Adipocyte (in vitro differentiated cells): ENCODE data around the gene NKIRAS2.
A peak's percentile ranks its signal among the peaks of the same experiment; 100 is the strongest.
"Not testable (repeated sequence)": the region's sequence is repeated elsewhere in the genome, so short reads cannot be mapped to it uniquely, and the experiment has no call there.

Experiments used
- DNase-seq: peaks from one replicate; pipeline ENCODE4 v3.0.0-alpha.2; 2015; ENCODE audit warnings: low read depth
- H3K27me3 ChIP-seq: replicated peaks from 2 replicates; pipeline ENCODE4 v1.7.0; 2013; ENCODE audit warnings: mild to moderate bottlenecking, low read length, moderate library complexity; ENCODE audit not compliant: control insufficient read depth, insufficient read depth
- H3K36me3 ChIP-seq: 2 replicates; pipeline ENCODE4 v1.7.0; 2013; ENCODE audit warnings: low read length, mild to moderate bottlenecking, moderate library complexity; ENCODE audit not compliant: control insufficient read depth, insufficient read depth, severe bottlenecking
- H3K4me1 ChIP-seq: 2 replicates; pipeline ENCODE4 v1.7.0; 2013; ENCODE audit warnings: mild to moderate bottlenecking, low read length, moderate library complexity; ENCODE audit not compliant: control insufficient read depth, insufficient read depth
- H3K4me3 ChIP-seq: 2 replicates; pipeline ENCODE4 v1.7.0; 2013; ENCODE audit warnings: mild to moderate bottlenecking, low read length, moderate library complexity
- H3K9ac ChIP-seq: 2 replicates; pipeline ENCODE4 v1.7.0; 2013; ENCODE audit warnings: mild to moderate bottlenecking, low read length, moderate library complexity
- H3K9me3 ChIP-seq: 2 replicates; pipeline ENCODE4 v1.7.0; 2013; ENCODE audit warnings: mild to moderate bottlenecking, low read length, moderate library complexity; ENCODE audit not compliant: control insufficient read depth

The NKIRAS2 gene

GRCh38 chr17:42001729-42002128 is 18.2 kb upstream of the NKIRAS2 start:
- no peak for DNase-seq
- no peaks in the 10 kb centered on the region for H3K9me3 ChIP-seq
- H3K36me3 ChIP-seq = peaks cover 56% of the 10 kb centered on the region

DNA sequence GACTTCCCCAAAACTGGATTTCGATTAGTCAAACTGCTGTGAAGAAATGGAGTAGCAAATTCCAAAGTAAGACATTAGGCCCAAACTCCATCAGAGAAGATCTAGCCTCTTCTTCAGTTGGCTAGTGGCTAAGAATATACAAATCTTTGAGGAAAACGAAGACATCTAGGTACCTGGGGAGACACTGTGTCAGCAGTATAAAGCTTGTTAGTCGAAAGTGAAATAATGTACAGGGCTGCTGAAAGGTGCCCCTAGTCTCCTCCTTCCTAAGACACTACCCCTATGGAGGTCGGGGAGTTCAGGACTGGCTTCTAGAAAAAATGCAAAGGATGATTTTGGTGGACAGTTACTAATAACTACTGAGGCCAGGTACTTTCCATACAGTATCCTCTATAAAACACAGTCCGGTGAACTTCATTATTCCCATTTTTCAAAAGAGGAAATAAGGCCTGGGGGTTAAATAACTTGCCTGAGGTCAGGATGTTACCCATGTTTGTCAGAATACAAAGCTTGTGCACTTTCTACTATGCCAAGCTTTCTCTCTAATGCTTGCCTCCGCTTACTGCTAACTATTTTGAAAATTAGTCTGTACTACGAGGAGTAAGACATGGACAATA is 17.6 kb upstream of the NKIRAS2 start:
- Histone ChIP-seq H3K4me3 (no peak overlapping the region), H3K4me1 (peaks cover 58% of the 10 kb centered on the region), H3K36me3 (peaks cover 51% of the 10 kb centered on the region), H3K9ac (no peak overlapping the region), H3K9me3 (no peaks in the 10 kb centered on the region), H3K27me3 (no peaks in the 10 kb centered on the region)
- no peak for DNase-seq

More at GRCh38 chr17:42001729-42002128, 18.2 kb upstream of the NKIRAS2 start:
- Histone ChIP-seq H3K4me1 (peaks cover 55% of the 10 kb centered on the region), H3K27me3 (no peaks in the 10 kb centered on the region), H3K9ac (no peak overlapping the region), H3K4me3 (no peak overlapping the region)

- peaks cover 45% of the 10 kb centered on the region for H3K36me3 ChIP-seq
- H3K27me3 ChIP-seq = no peaks in the 10 kb centered on the region
- no peak overlapping the region for H3K4me3 ChIP-seq
- DNase-seq = peak; percentile 37
- no peaks in the 10 kb centered on the region for H3K9me3 ChIP-seq
- H3K4me1 ChIP-seq = peaks cover 61% of the 10 kb centered on the region
- peak overlapping the region; percentile 42 for H3K9ac ChIP-seq
Observed at GRCh38 chr17:42002792-42003301, 17.0 kb upstream of the NKIRAS2 start.

DNA sequence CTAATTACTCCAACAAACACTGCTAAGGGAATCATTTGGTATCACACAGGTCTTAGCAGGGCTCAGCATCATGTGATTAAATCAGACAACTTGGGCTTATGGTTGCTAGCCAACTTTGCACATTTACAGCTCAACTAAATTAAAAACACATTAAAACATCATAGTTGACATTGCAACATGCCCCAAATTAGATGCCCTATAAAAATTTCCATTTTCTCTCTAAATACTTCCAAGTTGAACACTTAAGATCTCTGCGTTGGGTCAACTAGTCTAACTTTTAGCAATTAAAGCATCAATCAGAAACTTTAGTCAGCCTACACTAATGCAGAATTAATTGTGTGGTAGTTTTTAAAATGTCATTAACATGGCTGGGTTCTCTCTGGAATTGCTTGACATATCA is 14.7 kb upstream of the NKIRAS2 start:
- H3K9me3 ChIP-seq = no peaks in the 10 kb centered on the region
- peaks cover 27% of the 10 kb centered on the region for H3K36me3 ChIP-seq
- peak; percentile 47 for DNase-seq

DNA sequence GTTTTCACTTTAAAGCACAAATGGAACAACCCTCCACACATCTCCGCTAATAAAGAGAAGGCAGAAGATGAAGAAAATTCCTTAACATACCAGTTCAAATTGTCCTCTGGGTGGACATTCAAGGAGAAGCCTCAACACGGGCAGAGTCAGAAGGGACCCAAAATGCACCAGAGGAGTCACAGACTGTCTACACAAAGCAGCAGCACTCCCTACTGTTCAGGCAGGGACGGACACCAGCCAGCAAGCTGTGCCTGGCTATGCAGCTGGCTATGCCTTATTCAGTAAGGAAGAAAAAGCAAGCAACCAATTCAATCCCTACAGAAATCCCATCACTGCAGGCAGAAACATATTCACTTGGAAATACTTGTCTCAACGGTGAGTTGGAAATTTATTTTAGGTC is 10.7 kb upstream of the NKIRAS2 start:
- Histone ChIP-seq H3K9me3 (no peaks in the 10 kb centered on the region), H3K36me3 (no peaks in the 10 kb centered on the region), H3K9ac (peak overlapping the region; percentile 39), H3K27me3 (no peaks in the 10 kb centered on the region), H3K4me1 (peaks cover 69% of the 10 kb centered on the region), H3K4me3 (no peak overlapping the region)
- no peak for DNase-seq

More for the DNA sequence above, 14.7 kb upstream of the NKIRAS2 start:
- Histone ChIP-seq H3K4me3 (no peak overlapping the region), H3K4me1 (peaks cover 72% of the 10 kb centered on the region), H3K27me3 (no peaks in the 10 kb centered on the region), H3K9ac (no peak overlapping the region)

DNA sequence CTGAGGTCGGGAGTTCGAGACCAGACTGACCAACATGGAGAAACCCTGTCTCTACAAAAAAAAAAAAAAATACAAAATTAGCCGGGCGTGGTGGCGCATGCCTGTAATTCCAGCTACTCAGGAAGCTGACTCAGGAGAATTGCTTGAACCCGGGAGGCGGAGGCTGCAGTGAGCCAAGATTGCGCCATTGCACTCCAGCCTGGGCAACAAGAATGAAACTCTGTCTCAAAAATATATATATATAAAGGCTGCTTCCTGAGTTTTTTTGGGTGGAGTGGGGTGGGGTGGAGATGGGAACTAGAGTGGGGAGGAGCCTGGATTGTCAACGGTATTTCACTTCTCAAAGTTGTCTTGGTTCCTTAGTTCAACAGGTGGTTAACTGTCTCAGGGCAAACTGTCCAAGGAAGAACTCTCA is 9.6 kb upstream of the NKIRAS2 start:
- H3K9me3 ChIP-seq, H3K36me3 ChIP-seq, DNase-seq, H3K27me3 ChIP-seq, H3K9ac ChIP-seq: not testable (repeated sequence)
- Histone ChIP-seq H3K4me3 (peak overlapping the region; percentile 56), H3K4me1 (peaks cover 63% of the 10 kb centered on the region)

- H3K4me1 ChIP-seq = peaks cover 65% of the 10 kb centered on the region
- H3K36me3 ChIP-seq = no peaks in the 10 kb centered on the region
- no peaks in the 10 kb centered on the region for H3K27me3 ChIP-seq
- H3K9ac ChIP-seq = no peak overlapping the region
- H3K9me3 ChIP-seq = no peaks in the 10 kb centered on the region
- no peak overlapping the region for H3K4me3 ChIP-seq
- peak; percentile 36 for DNase-seq
Observed at GRCh38 chr17:42010898-42011516, 8.9 kb upstream of the NKIRAS2 start.

GRCh38 chr17:42012363-42012762 is 7.5 kb upstream of the NKIRAS2 start:
- H3K9me3 ChIP-seq, H3K4me3 ChIP-seq, H3K27me3 ChIP-seq, H3K36me3 ChIP-seq, DNase-seq, H3K9ac ChIP-seq: not testable (repeated sequence)
- peaks cover 60% of the 10 kb centered on the region for H3K4me1 ChIP-seq

GRCh38 chr17:42013740-42014139 is 6.2 kb upstream of the NKIRAS2 start:
- H3K4me3 ChIP-seq, H3K36me3 ChIP-seq: not testable (repeated sequence)

GRCh38 chr17:42016411-42016831 is 3.5 kb upstream of the NKIRAS2 start:
- peaks cover 41% of the 10 kb centered on the region for H3K4me1 ChIP-seq
- peak overlapping the region; percentile 99 for H3K4me3 ChIP-seq
- DNase-seq = peak; percentile 50
- peak overlapping the region; percentile 100 for H3K9ac ChIP-seq
- no peaks in the 10 kb centered on the region for H3K36me3 ChIP-seq
- no peaks in the 10 kb centered on the region for H3K27me3 ChIP-seq
- no peaks in the 10 kb centered on the region for H3K9me3 ChIP-seq

More at GRCh38 chr17:42013740-42014139, 6.2 kb upstream of the NKIRAS2 start:
- H3K27me3 ChIP-seq, H3K9me3 ChIP-seq, DNase-seq: not testable (repeated sequence)
- Histone ChIP-seq H3K4me1 (peaks cover 58% of the 10 kb centered on the region), H3K9ac (peak overlapping the region; percentile 41)

- Histone ChIP-seq H3K36me3 (peaks cover 5% of the 10 kb centered on the region), H3K9ac (peak within 1 kb of the TSS; percentile 100), H3K4me1 (peaks cover 35% of the 10 kb centered on the region), H3K4me3 (peak within 1 kb of the TSS; percentile 99), H3K9me3 (no peaks in the 10 kb centered on the region), H3K27me3 (no peaks in the 10 kb centered on the region)
- DNase-seq = peak; percentile 95
Observed at GRCh38 chr17:42016941-42017865, 2.7 kb upstream of the NKIRAS2 start, which contains the start of gene DNAJC7. DNAJC7 (minus strand) TSS chr17:42017439; CDS start chr17:42017416, 23 bp downstream.
